Fibroblast of skin of left biceps (primary cell): ENCODE measurements around the gene TAF6L.
"Not testable (repeated sequence)": the region's sequence is repeated elsewhere in the genome, so short reads cannot be mapped to it uniquely, and the experiment has no call there.

Experiments used
- DNase-seq, 2 experiments: peaks; one replicate each; pipeline ENCODE4 v3.0.0-alpha.2; 2013; ENCODE audit warnings: low read depth in 2 of 2

Gene TAF6L

GRCh38 chr11:62757846-62758788 lies 13.1 kb upstream of the TAF6L start:
- no peak for DNase-seq

DNA sequence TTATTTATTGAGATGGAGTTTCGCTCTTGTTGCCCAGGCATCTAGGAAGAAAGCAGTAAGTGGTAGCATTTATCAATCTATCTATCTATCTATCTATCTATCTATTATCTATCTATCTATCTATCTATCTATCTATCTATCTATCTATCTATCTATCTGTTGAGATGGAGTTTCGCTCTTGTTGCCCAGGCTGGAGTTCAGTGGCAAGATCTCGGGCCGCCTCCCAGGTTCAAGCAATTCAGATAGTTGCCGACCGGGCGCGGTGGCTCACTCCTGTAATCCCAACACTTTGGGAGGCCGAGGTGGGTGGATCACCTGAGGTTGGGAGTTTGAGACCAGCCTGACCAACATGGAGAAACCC lies 10.3 kb upstream of the TAF6L start:
- not testable (repeated sequence) for DNase-seq

DNA sequence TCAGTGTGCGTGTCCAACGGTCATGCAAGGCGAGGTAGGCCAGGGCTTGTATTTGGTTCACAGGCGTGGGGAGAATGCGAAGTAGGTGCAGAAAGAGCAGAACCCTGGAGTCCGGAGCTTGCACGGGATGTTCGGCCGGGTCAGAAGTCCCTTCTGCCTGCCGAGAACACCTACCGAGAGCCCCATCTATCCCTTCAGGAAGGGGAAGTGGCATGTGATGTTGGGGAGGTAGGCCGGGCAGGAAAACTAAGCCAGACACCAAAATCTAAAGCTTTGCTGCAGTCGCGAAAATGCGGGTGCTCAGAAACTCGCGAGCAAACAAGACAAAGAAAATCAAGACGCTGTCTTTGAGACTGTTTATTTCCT lies 435 bp upstream of the TAF6L start:
- no peak for DNase-seq

- DNase-seq = no peak
Measured at GRCh38 chr11:62774407-62774806, 3.2 kb downstream of the TAF6L start.

GRCh38 chr11:62775646-62776045 lies 4.5 kb downstream of the TAF6L start:
- DNase-seq = no peak

DNA sequence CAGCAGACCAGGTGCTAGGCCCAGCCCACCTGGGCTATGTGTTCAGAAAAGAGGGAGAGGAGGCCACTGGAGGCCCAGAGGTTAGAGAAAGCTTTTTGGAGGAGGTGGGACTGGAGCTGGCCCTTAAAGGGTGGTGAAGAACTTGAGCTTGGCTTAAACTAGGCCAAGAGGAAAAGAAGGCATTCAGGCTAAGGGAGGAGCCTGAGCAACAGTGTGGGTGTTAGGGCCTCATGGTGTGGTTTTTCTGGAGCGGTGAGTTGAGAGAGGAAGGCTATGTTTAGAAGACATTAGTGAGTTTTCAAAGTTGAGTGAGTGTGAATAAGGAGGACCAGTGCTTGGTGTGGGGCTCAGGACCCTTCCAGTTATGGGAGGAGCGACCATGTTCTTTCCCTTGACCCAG lies 6.2 kb downstream of the TAF6L start:
- DNase-seq = no peak

GRCh38 chr11:62778441-62778840 lies 7.2 kb downstream of the TAF6L start:
- no peak for DNase-seq

GRCh38 chr11:62782753-62783152 lies 11.6 kb downstream of the TAF6L start:
- DNase-seq = no peak

- DNase-seq = peak in 1 of 2 experiments; percentile 52
Measured at GRCh38 chr11:62786318-62787004, 15.3 kb downstream of the TAF6L start.

GRCh38 chr11:62787005-62787759 lies 16.0 kb downstream of the TAF6L start, which contains the start of gene TMEM179B:
Gene TMEM179B, plus strand, starts transcription at chr11:62787402. Its CDS starts 30 bp downstream, at chr11:62787432.
- DNase-seq = peak; percentile 89 to 92

DNA sequence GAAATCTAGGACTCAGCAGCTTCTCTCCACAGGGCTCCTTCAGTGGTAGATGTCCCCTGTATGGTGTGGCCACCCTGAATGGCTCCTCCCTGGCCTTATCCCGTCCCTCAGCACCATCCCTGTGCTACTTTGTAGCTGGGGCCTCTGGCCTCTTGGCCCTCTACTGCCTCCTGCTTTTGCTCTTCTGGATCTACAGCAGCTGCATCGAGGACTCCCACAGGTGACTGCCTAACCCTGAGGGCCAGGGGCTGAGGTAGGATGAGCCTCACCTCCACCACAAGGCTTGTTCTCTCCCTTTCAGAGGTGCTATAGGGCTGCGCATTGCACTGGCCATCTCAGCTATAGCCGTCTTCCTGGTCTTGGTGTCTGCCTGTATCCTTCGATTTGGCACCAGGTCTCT lies 17.8 kb downstream of the TAF6L start:
- DNase-seq = no peak

GRCh38 chr11:62789576-62789975 lies 18.4 kb downstream of the TAF6L start:
- no peak for DNase-seq

DNA sequence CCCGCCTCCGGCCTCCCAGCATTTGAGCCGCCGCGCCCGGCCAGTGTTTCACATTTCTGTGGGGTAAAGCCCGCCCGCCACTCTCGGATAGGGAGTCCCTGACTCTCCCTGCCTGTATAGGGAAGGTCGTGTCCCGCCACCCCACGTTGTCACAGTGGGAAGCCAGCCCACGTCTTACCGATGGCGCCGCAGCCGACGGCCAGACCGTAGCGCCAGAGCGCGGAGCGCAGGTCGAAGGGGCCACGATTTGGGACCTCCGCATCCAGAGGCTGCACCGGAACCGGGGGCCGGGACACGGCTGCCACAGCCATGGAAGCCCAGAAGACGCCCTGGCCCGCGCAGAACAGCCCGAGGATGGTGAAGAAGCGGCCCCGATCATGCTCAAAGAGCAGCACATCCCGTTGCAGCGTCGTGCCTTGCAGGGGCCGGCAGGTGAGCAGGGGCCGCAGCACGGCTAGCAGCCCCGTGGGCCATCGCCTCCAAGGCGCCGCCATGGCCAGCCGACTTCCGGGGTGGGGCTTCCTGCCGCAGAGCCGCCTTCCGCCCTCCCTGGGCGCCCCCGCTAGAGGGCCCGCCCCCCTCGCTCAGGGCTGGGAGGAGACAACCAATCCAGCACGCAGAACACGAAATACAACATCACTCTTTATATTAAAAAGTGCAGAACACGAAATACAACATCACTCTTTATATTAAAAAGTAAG lies 20.5 kb downstream of the TAF6L start, which contains the start of gene TMEM223:
Gene TMEM223 (minus strand): TSS at position 506 of the 701 bp plus-strand sequence. CDS start 12 bp downstream, at position 494.
- DNase-seq = no peak

GRCh38 chr11:62792202-62792575 lies 21.0 kb downstream of the TAF6L start:
- DNase-seq = no peak

DNA sequence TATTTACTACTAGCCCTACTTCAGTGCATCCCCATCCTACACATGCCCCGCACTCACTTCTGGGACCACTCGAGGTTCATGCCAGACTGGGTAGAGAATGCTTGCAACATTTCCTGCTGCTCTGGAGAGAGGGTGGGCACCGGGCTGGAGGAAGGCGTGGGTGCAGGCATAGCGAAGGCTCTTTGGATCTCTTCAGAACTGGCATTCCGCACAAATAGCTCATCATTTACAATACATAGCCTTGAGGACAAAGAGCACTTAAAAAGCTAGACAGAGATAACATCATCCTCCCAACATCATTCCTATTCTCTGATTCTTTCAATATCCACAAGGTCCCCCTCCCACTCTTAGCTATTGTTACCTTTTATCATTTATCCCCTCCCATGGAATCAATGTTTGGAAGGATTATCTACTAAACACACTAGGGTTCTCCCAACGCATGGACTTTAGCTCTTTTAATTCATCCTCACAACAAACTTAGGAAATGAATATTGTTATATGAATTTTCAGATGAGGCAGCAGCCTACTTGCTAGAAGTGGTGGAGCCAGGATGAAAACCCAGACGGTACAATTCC lies 23.1 kb downstream of the TAF6L start:
- DNase-seq = no peak

GRCh38 chr11:62796281-62796680 lies 25.1 kb downstream of the TAF6L start:
- DNase-seq = no peak

DNA sequence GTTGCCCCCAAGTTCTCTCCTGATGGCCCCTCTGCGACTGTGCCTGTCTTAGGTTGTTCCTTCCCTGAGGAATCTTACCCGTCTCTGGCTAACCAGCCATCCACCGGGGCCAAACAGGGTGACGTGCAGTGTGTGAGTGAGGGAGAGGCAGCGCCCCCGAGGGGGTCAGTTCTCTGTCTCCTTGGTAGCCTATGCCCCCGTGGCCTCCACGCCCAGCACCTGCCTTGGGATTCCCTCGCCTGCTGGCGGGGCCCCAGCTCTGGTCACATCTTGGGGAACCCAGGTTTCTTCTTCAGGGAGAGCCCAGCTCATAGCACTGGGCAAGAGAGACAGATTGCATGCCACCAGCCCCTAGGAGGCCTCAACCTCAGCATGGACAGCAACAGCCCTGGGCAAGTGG lies 28.3 kb downstream of the TAF6L start:
- no peak for DNase-seq

DNA sequence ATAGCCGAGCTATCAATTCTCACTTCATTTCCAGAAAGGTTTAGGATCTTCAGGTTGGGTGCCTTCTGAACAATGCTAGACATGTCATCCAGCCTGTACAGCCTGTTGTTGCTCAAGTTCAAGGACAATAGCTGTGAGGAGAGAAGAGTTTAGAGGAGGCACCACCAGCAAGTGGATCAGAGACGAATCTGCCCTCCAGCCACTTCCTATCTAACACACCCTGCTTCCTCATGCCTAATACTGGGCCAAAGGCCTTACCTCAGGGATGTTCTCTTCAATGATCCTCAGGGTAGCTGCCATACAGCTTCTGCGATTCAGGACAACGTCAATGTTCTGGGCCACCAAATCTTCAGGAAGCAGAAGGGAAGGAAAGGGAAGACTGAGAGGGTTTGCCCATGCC lies 29.9 kb downstream of the TAF6L start:
- no peak for DNase-seq

GRCh38 chr11:62804310-62805075 lies 33.3 kb downstream of the TAF6L start:
- no peak for DNase-seq
